ENCODE measurements around the gene INAVA. TPM values are rescaled to one million over a fixed set of nuclear protein-coding genes. Genes with fewer than 3 reads are reported as not detected.

INAVA gene
- total and polyA plus RNA-seq, 9 of the 15 experiments (the other 6 are each of a cell fraction or from before 2014, with no cell fraction given), result 0.09 TPM; not detected in 8

- no peak for TF ChIP-seq HBP1 (CRISPR knock-in tag; IDR thresholded peaks at IDR 0.05)
- TF ChIP-seq EWSR1 (IDR thresholded peaks at IDR 0.05; ENCODE audit: borderline replicate concordance, low read depth, partially characterized antibody), result no peak
- no peak for TF ChIP-seq TBP (optimal IDR thresholded peaks at IDR 0.05; ENCODE audit: low read depth, low read length)
- no peak for TF ChIP-seq SETDB1 (IDR thresholded peaks at IDR 0.05; ENCODE audit: low read length)
- no peak for TF ChIP-seq WHSC1 (IDR thresholded peaks at IDR 0.05; ENCODE audit: low read length)
- TF ChIP-seq MEIS2 (IDR thresholded peaks at IDR 0.05; ENCODE audit: partially characterized antibody), result no peak
- TF ChIP-seq GATA2 (CRISPR knock-in tag; IDR thresholded peaks at IDR 0.05), result no peak
- TF ChIP-seq ZNF766 (CRISPR knock-in tag; conservative IDR thresholded peaks at IDR 0.05), result no peak
- no peak for TF ChIP-seq DMBX1 (CRISPR knock-in tag; IDR thresholded peaks at IDR 0.05; ENCODE audit: borderline replicate concordance)
Observed at GRCh38 chr1:200892958-200893357, 1.7 kb upstream of the INAVA start (continued).

- Histone ChIP-seq H3K27me3 (ENCODE audit: control insufficient read depth in 2 of 2, insufficient read depth in 2 of 2, low read length in 2 of 2) (peaks cover 70 to 84% of the 10 kb centered on the region in 2 experiments), H3K36me3 (ENCODE audit: control insufficient read depth, insufficient read depth, low read length) (no peaks in the 10 kb centered on the region), H3K79me2 (ENCODE audit: control insufficient read depth, insufficient read depth, low read length) (no peaks in the 10 kb centered on the region), H3K4me1 (replicated peaks in 1 of 2; ENCODE audit: control insufficient read depth in 2 of 2, insufficient read depth in 2 of 2, low read length in 2 of 2) (peaks cover 0 to 19% of the 10 kb centered on the region in 2 experiments; a peak in 1 of 5 replicates), H3K4me3 (no peak overlapping the region), H3K4me2 (ENCODE audit: insufficient read depth, low read length) (no peak overlapping the region), H4K20me1 (replicated peaks; ENCODE audit: control insufficient read depth, insufficient read depth, low read length) (peaks cover 21% of the 10 kb centered on the region; the same call in 1 of the 2 replicates), H3K9me1 (ENCODE audit: control insufficient read depth, insufficient read depth, low read length) (no peaks in the 10 kb centered on the region), H3K9ac (ENCODE audit: insufficient read depth in 1 of 2, low read depth in 2 of 2, low read length in 2 of 2) (no peak overlapping the region), H3K27ac (ENCODE audit: extremely low read depth, low read depth, low read length) (no peak overlapping the region), H3K9me3 (replicated peaks; ENCODE audit: control insufficient read depth, insufficient read depth, low read depth, low read length) (no peaks in the 10 kb centered on the region), H2AFZ (ENCODE audit: low read depth, low read length) (no peak overlapping the region)
- intact Hi-C loops (cut with micrococcal nuclease), result no loop called here
- POLR2A ChIA-PET, result interaction anchor here (0.5 kb wide), 1 partner anchor 17 kb away, joined by 3 read pairs; no protein-coding TSS in a partner anchor
- BruUV-seq (replicated peaks), result no TSS peak
- ATAC-seq (no peak), DNase-seq (ENCODE audit: extremely low read depth in 1 of 4, low spot score in 3 of 4) (no peak), FAIRE-seq (no peak)
- CTCF ChIA-PET (ENCODE audit: low intra/inter-chr PET ratio), result no interaction called here
- in situ Hi-C loops (cut with MboI), result no loop called here
- 2% methylated on average over 6 of the region's 6 CpGs for WGBS (ENCODE audit: insufficient coverage, low coverage, missing lambda C conversion rate)
- no peak for TF ChIP-seq E2F3 (CRISPR knock-in tag; IDR thresholded peaks at IDR 0.05)
- no peak for TF ChIP-seq HOXB6 (CRISPR knock-in tag; IDR thresholded peaks at IDR 0.05; ENCODE audit: borderline replicate concordance)
- no peak for TF ChIP-seq STAT6 (CRISPR knock-in tag; IDR thresholded peaks at IDR 0.05)
- no peak for TF ChIP-seq NR3C1 (CRISPR knock-in tag; IDR thresholded peaks at IDR 0.05)
- TF ChIP-seq KLF6 (CRISPR knock-in tag; IDR thresholded peaks at IDR 0.05; ENCODE audit: borderline replicate concordance), result no peak
- TF ChIP-seq HMGXB4 (CRISPR knock-in tag; IDR thresholded peaks at IDR 0.05), result no peak
- no peak for TF ChIP-seq EGR1 (conservative IDR thresholded peaks at IDR 0.05)
- TF ChIP-seq EP400 (IDR thresholded peaks at IDR 0.05), result no peak
Observed at GRCh38 chr1:200893411-200893901, 1.2 kb upstream of the INAVA start.
